ENCODE results near the gene SNX25.

GRCh38 chr4:185238215-185238681 lies 28.9 kb downstream of the SNX25 start:
- no peak for TF ChIP-seq SRF (IDR thresholded peaks at IDR 0.05; ENCODE audit: low read depth, low read length)
- no peak for TF ChIP-seq HMGXB4 (CRISPR knock-in tag; IDR thresholded peaks at IDR 0.05; ENCODE audit: borderline replicate concordance in 1 of 2, low read depth in 1 of 2)
- TF ChIP-seq E2F1 (CRISPR knock-in tag; IDR thresholded peaks at IDR 0.05), result no peak
- no peak for TF ChIP-seq TERF1 (CRISPR knock-in tag; IDR thresholded peaks at IDR 0.05)
- no peak for TF ChIP-seq CREM (IDR thresholded peaks at IDR 0.05)
- no peak for TF ChIP-seq CREM (CRISPR knock-in tag; IDR thresholded peaks at IDR 0.05)
